ENCODE results near the gene SMG1.
A peak's percentile ranks its signal among the peaks of the same experiment; 100 is the strongest.
"Not testable (repeated sequence)": the region's sequence is repeated elsewhere in the genome, so short reads cannot be mapped to it uniquely, and the experiment has no call there.

The SMG1 gene

GRCh38 chr16:18959031-18959505 lies 32.9 kb upstream of the SMG1 start:
- POLR2A ChIA-PET, result no interaction called here
- CTCF ChIA-PET, result interaction anchor here (1.0 to 2.5 kb wide), 3 partner anchors 10 to 112 kb away, joined by 3 to 11 read pairs (median 6); no protein-coding TSS in a partner anchor
- no peak for TF ChIP-seq CTCF (IDR thresholded peaks at IDR 0.05; ENCODE audit: control extremely low read depth, extremely low read depth, low read depth, missing control alignments)
- no peak for DNase-seq (ENCODE audit: extremely low spot score)

- TF ChIP-seq CTCF (IDR thresholded peaks at IDR 0.05; ENCODE audit: control extremely low read depth, extremely low read depth, low read depth, missing control alignments), result no peak
- POLR2A ChIA-PET, result no interaction called here
- no peak for DNase-seq (ENCODE audit: extremely low spot score)
- CTCF ChIA-PET, result interaction anchor here (1.0 to 2.5 kb wide), 3 partner anchors 10 to 112 kb away, joined by 3 to 11 read pairs (median 6); no protein-coding TSS in a partner anchor
Measured at GRCh38 chr16:18958621-18959029, 32.4 kb upstream of the SMG1 start.

- DNase-seq (ENCODE audit: extremely low spot score); POLR2A ChIA-PET; CTCF ChIA-PET: not testable (repeated sequence)
Measured at GRCh38 chr16:18956658-18957241, 30.5 kb upstream of the SMG1 start.

- CTCF ChIA-PET, result interaction anchor here (1.0 to 4.3 kb wide), 2 partner anchors 11 to 12 kb away, joined by 5 to 21 read pairs; no protein-coding TSS in a partner anchor
- peak; percentile 29 for DNase-seq (ENCODE audit: extremely low spot score)
- POLR2A ChIA-PET, result not testable (repeated sequence)
Measured at GRCh38 chr16:18955874-18956580, 29.8 kb upstream of the SMG1 start.

GRCh38 chr16:18953547-18953946 lies 27.3 kb upstream of the SMG1 start:
- TF ChIP-seq CTCF (IDR thresholded peaks at IDR 0.05; ENCODE audit: control extremely low read depth, extremely low read depth, low read depth, missing control alignments), result no peak
- CTCF ChIA-PET, result interaction anchor here (1.3 to 4.3 kb wide), 2 partner anchors 11 to 15 kb away, joined by 4 to 21 read pairs; no protein-coding TSS in a partner anchor
- no peak for DNase-seq (ENCODE audit: extremely low spot score)
- POLR2A ChIA-PET, result no interaction called here

GRCh38 chr16:18950469-18951185 lies 24.4 kb upstream of the SMG1 start:
- ChIA-PET POLR2A (no interaction called here), CTCF (interaction anchor here (0.8 kb wide), 1 partner anchor 10 kb away, joined by 3 read pairs; no protein-coding TSS in a partner anchor)
- TF ChIP-seq CTCF (IDR thresholded peaks at IDR 0.05; ENCODE audit: control extremely low read depth, extremely low read depth, low read depth, missing control alignments), result no peak
- no peak for DNase-seq (ENCODE audit: extremely low spot score)

GRCh38 chr16:18948372-18949020 lies 22.3 kb upstream of the SMG1 start:
- ChIA-PET CTCF (interaction anchor here (1.3 kb wide), 1 partner anchor 12 kb away, joined by 3 read pairs; no protein-coding TSS in a partner anchor), POLR2A (interaction anchor here (0.5 kb wide), 1 partner anchor 38 kb away, joined by 4 read pairs; no protein-coding TSS in a partner anchor)
- DNase-seq (ENCODE audit: extremely low spot score), result no peak
- TF ChIP-seq CTCF (IDR thresholded peaks at IDR 0.05; ENCODE audit: control extremely low read depth, extremely low read depth, low read depth, missing control alignments), result no peak
